A549 (cell line): ENCODE data around the gene RTL1. TPM values are rescaled to one million over a fixed set of nuclear protein-coding genes. Genes with fewer than 3 reads are reported as not detected.

Source experiments
- ATAC-seq, 2 experiments: fragments of 200-7000 bp in 1 of 2; fragments of >200 bp in 1 of 2; cut with Nextera tagmentation in 1 of 2; cut with Tn5 transposase in 1 of 2; 3 replicates each; pipeline versions ENCODE4 v1.8.0 to v1.9.1; 2018 to 2020; ENCODE audit warnings: mild to moderate bottlenecking in 1 of 2, moderate library complexity in 1 of 2
- CTCF ChIA-PET: fragments of 300-600 bp; sonication (Branson Sonifier 250); formaldehyde crosslinking; extraction: SDS; loops from one replicate; lab custom pipeline; 2021; ENCODE audit warnings: antibody characterized with exemption, inconsistent platforms; lab: Yijun Ruan, JAX
- POLR2A ChIA-PET: fragments of 350-600 bp; formaldehyde crosslinking; extraction: SDS; loops from one replicate; lab custom pipeline; 2021; ENCODE audit warnings: antibody characterized with exemption, inconsistent platforms; lab: Yijun Ruan, JAX
- DNase-seq, 2 experiments: peaks; one replicate each; pipeline versions ENCODE4 v3.0.0 to v3.0.0-alpha.2; 2011 to 2016; ENCODE audit warnings: low read depth in 1 of 2, low spot score in 1 of 2
- FAIRE-seq: peaks from 2 replicates; lab custom pipeline; 2011; peaks lifted over from hg19 to GRCh38; lab: Jason Lieb, UNC
- H3K27ac ChIP-seq, 2 experiments: fragments of >200 bp; sonication (Bioruptor Twin); formaldehyde crosslinking; 3 replicates each; pipeline ENCODE4 v1.5.1; 2016 to 2017
- H3K4me1 ChIP-seq: fragments of >200 bp; sonication (Bioruptor Twin); formaldehyde crosslinking; 3 replicates; pipeline ENCODE4 v1.6.1; 2016
- H3K4me2 ChIP-seq: fragments of >200 bp; sonication (Bioruptor Twin); formaldehyde crosslinking; 3 replicates; pipeline ENCODE4 v1.6.1; 2016
- H3K4me3 ChIP-seq: fragments of >200 bp; sonication (Bioruptor Twin); formaldehyde crosslinking; 3 replicates; pipeline ENCODE4 v1.5.1; 2016
- H3K9me3 ChIP-seq: fragments of >200 bp; sonication (Bioruptor Twin); formaldehyde crosslinking; 3 replicates; pipeline ENCODE4 v1.6.1; 2016
- CBX2 ChIP-seq: fragments of 200-600 bp; sonication (generic); IDR thresholded peaks from 2 replicates; pipeline ENCODE4 v1.6.1; 2016; ENCODE audit warnings: low read depth, mild to moderate bottlenecking, borderline replicate concordance
- CBX8 ChIP-seq: fragments of 200-600 bp; sonication (generic); IDR thresholded peaks from 2 replicates; pipeline ENCODE4 v1.6.1; 2016
- CHD4 ChIP-seq: fragments of 200-600 bp; sonication (generic); IDR thresholded peaks from 2 replicates; pipeline ENCODE4 v1.6.1; 2016; ENCODE audit warnings: antibody characterized with exemption, mild to moderate bottlenecking, borderline replicate concordance
- EHMT2 ChIP-seq: fragments of 200-600 bp; sonication (generic); IDR thresholded peaks from 2 replicates; pipeline ENCODE4 v1.6.1; 2016; ENCODE audit warnings: antibody characterized with exemption, low read depth, mild to moderate bottlenecking, moderate library complexity
- EP300 ChIP-seq, 2 experiments: fragments of >200 bp; sonication (Bioruptor Twin); formaldehyde crosslinking; IDR thresholded peaks; 2 replicates in 1 of 2; 3 replicates in 1 of 2; pipeline ENCODE4 v1.6.1; 2016 to 2017
- FOSB ChIP-seq: fragments of 250-450 bp; sonication (Bioruptor Pico); IDR thresholded peaks from 2 replicates; pipeline ENCODE4 v1.5.0; 2020; ENCODE audit warnings: mild to moderate bottlenecking, moderate library complexity
- KDM5A ChIP-seq: fragments of 200-600 bp; sonication (generic); IDR thresholded peaks from 2 replicates; pipeline ENCODE4 v1.6.1; 2016; ENCODE audit warnings: antibody characterized with exemption, mild to moderate bottlenecking
- MAFK ChIP-seq: fragments of 450-650 bp; IDR thresholded peaks from 2 replicates; pipeline ENCODE4 v1.6.1; 2014; ENCODE audit not compliant: partially characterized antibody
- PHF8 ChIP-seq: fragments of 200-600 bp; sonication (generic); IDR thresholded peaks from 2 replicates; pipeline ENCODE4 v1.6.1; 2016; ENCODE audit warnings: low read depth, mild to moderate bottlenecking, antibody characterized with exemption, moderate library complexity, borderline replicate concordance
- POLR2AphosphoS2 ChIP-seq: conservative IDR thresholded peaks from 2 replicates; pipeline ENCODE4 v1.6.1; 2012; ENCODE audit warnings: low read length, improper control_type of control experiment, inconsistent platforms
- RAD21 ChIP-seq, 2 experiments: fragments of >200 bp in 1 of 2; sonication (Bioruptor Twin) in 1 of 2; formaldehyde crosslinking in 1 of 2; IDR thresholded peaks in 1 of 2; conservative IDR thresholded peaks in 1 of 2; 2 replicates in 1 of 2; 3 replicates in 1 of 2; pipeline ENCODE4 v1.6.1; 2012 to 2018; ENCODE audit warnings: inconsistent platforms in 1 of 2
- RCOR1 ChIP-seq: fragments of 150-350 bp; IDR thresholded peaks from 2 replicates; pipeline ENCODE4 v1.6.1; 2014; ENCODE audit warnings: antibody characterized with exemption, low read length, low read depth
- RFX5 ChIP-seq: fragments of 450-650 bp; IDR thresholded peaks from 2 replicates; pipeline ENCODE4 v1.7.1; 2014; ENCODE audit warnings: antibody characterized with exemption, mild to moderate bottlenecking, moderate library complexity
- RNF2 ChIP-seq: fragments of 200-600 bp; sonication (generic); IDR thresholded peaks from 2 replicates; pipeline ENCODE4 v1.6.1; 2016; ENCODE audit warnings: low read depth, mild to moderate bottlenecking, antibody characterized with exemption, moderate library complexity, borderline replicate concordance
- SMC3 ChIP-seq: fragments of >200 bp; sonication (Bioruptor Twin); formaldehyde crosslinking; IDR thresholded peaks from 3 replicates; pipeline ENCODE4 v1.6.1; 2018; ENCODE audit warnings: inconsistent platforms
- SREBF2 ChIP-seq: fragments of 450-650 bp; IDR thresholded peaks from 2 replicates; pipeline ENCODE4 v1.6.1; 2014; ENCODE audit warnings: mild to moderate bottlenecking, moderate library complexity
- TFCP2L1 ChIP-seq: fragments of 250-450 bp; sonication (Bioruptor Pico); IDR thresholded peaks from 2 replicates; pipeline ENCODE4 v1.5.0; 2021; ENCODE audit warnings: mild to moderate bottlenecking
- ZC3H11A ChIP-seq: fragments of 450-650 bp; IDR thresholded peaks from 2 replicates; pipeline ENCODE4 v1.6.1; 2014; ENCODE audit warnings: antibody characterized with exemption, mild to moderate bottlenecking
- WGBS: methylation state at CpG from one replicate; pipeline ENCODE4 v1.1.6; 2017; ENCODE audit errors: missing lambda C conversion rate; 5-methylcytosine and 5-hydroxymethylcytosine counted together
- polyA plus RNA-seq, 4 experiments: library from polyadenylated mRNA; depleted of rRNA in 3 of 4; stranded (reverse); fragments of >200 nt; fragmentation: RNase III in 1 of 4; extraction: RNeasy Plus Mini Kit Qiagen cat#74134 plus additional on column Dnase treatment in 1 of 4; gene quantifications; 2 replicates in 3 of 4; 3 replicates in 1 of 4; pipeline ENCODE4 v1.2.3, GENCODE V29; 2011 to 2017
- TF ChIP-seq, protein P1 (sequence below): fragments of 450-650 bp; IDR thresholded peaks from 2 replicates; pipeline ENCODE4 v1.6.1; 2014; ENCODE audit warnings: antibody characterized with exemption
- TF ChIP-seq, protein P2 (sequence below): IDR thresholded peaks from 2 replicates; pipeline ENCODE4 v1.6.1; 2012

RTL1 gene
- polyA plus RNA-seq, 2 of the 4 experiments (the other 2 are of a cell fraction): 0.01 TPM; not detected in 1

DNA sequence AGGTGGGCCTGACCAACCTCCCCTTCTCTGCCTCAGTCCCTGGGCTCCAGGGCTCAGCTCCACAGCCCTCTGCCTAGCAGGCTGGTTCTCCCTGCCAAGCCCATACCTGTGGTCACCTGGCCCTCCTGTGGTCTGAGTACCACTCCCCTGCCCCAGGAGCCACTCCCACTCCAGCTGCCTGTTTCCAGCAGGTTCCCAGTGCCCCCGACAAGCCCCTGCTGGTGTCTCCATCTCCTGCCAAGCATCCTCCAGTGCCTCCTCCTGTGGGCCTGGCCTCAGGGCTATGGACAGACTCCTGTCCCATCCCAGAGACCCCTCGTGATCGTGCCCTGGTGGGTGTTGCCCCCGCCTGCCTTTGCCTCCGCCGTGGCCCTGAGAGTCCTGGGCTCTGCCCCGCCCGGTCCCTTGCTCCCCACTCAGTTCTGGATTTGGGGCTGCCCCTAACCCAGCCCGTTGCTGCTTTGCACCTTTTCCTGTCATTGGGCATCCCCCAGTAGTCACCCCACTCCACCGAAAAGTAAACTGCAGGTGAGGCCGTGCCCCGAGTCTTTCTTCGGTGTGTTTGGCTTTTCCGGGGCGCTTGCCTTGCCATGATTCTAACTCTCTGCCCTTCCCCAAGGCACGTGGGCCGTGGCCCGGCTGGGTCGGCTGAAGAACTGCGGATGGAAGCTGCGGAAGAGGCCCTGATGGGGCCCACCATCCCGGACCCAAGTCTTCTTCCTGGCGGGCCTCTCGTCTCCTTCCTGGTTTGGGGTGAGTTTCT, 67.8 kb downstream of the RTL1 start:
- 82% methylated on average over 20 of the region's 24 CpGs for WGBS
- ATAC-seq: no peak

DNA sequence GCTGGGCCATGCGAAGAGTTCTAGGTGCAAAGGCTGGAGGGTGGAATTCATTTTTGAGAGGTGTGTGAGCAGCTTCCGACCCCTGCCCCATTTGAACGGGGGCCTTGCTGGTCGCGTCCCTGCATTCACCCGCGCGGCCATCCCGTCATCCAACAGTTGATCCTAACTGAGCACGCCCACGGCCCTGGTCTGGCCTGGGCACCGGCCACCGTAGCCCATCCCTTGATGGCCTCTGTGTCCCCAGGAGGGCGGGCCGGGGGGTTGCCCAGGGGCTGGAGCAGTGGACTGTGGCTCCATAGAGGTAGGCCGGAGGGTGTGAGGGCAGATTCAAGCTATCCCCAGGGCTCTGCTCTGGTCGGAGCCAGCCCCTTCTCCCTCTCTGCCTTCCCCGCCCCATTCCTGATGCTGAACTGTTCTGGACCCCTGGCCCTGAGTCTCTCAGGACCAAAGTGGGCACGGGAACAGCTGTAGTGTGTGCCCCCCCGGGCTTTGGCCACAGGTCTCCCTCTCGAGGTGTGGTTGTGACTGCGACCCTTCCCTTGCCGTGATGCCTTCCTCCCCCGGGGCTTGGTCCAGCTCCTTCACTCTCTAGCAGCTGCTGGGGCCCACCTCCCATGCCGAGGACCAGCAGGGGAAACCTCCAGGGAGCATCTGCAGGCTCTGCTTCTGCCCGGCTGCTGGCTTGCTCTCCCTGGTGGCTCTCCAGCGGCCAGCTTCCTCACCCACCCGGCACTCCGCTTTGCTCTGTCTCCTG, 68.6 kb downstream of the RTL1 start:
- ATAC-seq: no peak; a peak in 1 of 6 replicates
- H3K4me2 ChIP-seq: no peak overlapping the region
- no peak for DNase-seq
- H3K4me3 ChIP-seq: no peak overlapping the region
- TF ChIP-seq FOSB (no peak), CBX2 (no peak), CHD4 (no peak), RCOR1 (no peak), PHF8 (no peak), RAD21 (conservative IDR thresholded peaks at IDR 0.05 in 1 of 2, IDR thresholded peaks at IDR 0.05 in 1 of 2) (no peak), TFCP2L1 (CRISPR knock-in tag) (no peak), SREBF2 (no peak), MAFK (no peak), RFX5 (no peak), CBX8 (no peak), SMC3 (no peak), EHMT2 (no peak), EP300 (IDR thresholded peaks at IDR 0.05) (no peak), POLR2AphosphoS2 (no peak)
- TF ChIP-seq, protein P1, sequence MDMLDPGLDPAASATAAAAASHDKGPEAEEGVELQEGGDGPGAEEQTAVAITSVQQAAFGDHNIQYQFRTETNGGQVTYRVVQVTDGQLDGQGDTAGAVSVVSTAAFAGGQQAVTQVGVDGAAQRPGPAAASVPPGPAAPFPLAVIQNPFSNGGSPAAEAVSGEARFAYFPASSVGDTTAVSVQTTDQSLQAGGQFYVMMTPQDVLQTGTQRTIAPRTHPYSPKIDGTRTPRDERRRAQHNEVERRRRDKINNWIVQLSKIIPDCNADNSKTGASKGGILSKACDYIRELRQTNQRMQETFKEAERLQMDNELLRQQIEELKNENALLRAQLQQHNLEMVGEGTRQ: no peak
- TF ChIP-seq, all 56 proteins: peak for 0
- 82% methylated on average over 27 of the region's 29 CpGs for WGBS
- Histone ChIP-seq H3K4me1 (no peaks in the 10 kb centered on the region), H3K9me3 (no peaks in the 10 kb centered on the region), H3K27ac (no peak overlapping the region)
- CTCF ChIA-PET: interaction anchor here (1.8 kb wide), 1 partner anchor 172 kb away, joined by 6 read pairs; no protein-coding TSS in a partner anchor
- no peak for FAIRE-seq
- POLR2A ChIA-PET: no interaction called here

More for the DNA sequence above, 67.8 kb downstream of the RTL1 start:
- no peak for TF ChIP-seq MAFK
- no peak for TF ChIP-seq RNF2
- no peak for TF ChIP-seq KDM5A
- TF ChIP-seq, protein P2, sequence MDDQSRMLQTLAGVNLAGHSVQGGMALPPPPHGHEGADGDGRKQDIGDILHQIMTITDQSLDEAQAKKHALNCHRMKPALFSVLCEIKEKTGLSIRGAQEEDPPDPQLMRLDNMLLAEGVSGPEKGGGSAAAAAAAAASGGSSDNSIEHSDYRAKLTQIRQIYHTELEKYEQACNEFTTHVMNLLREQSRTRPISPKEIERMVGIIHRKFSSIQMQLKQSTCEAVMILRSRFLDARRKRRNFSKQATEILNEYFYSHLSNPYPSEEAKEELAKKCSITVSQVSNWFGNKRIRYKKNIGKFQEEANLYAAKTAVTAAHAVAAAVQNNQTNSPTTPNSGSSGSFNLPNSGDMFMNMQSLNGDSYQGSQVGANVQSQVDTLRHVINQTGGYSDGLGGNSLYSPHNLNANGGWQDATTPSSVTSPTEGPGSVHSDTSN: no peak
- TF ChIP-seq ZC3H11A: no peak
- Histone ChIP-seq H3K4me2 (no peak overlapping the region), H3K4me3 (no peak overlapping the region), H3K9me3 (no peaks in the 10 kb centered on the region), H3K4me1 (no peaks in the 10 kb centered on the region), H3K27ac (no peak overlapping the region)
- ChIA-PET POLR2A (no interaction called here), CTCF (interaction anchor here (1.0 to 1.8 kb wide), 2 partner anchors 126 to 173 kb away, joined by 3 to 6 read pairs; no protein-coding TSS in a partner anchor)
- DNase-seq (no peak), FAIRE-seq (no peak)
